Type B pancreatic cell (in vitro differentiated cells): ENCODE results near the gene C10orf143. TPM values are rescaled to one million over a fixed set of nuclear protein-coding genes. Genes with fewer than 3 reads are reported as not detected.

Source experiments
- DNase-seq: peaks from one replicate; pipeline ENCODE4 v3.0.0; 2021; ENCODE audit warnings: mixed read lengths; ENCODE audit not compliant: unreplicated experiment; ENCODE audit errors: extremely low spot score
- H3K27ac Mint-ChIP-seq: 2 replicates; pipeline ENCODE4 v1.8.0; 2021; ENCODE audit warnings: mild to moderate bottlenecking, mixed read lengths
- H3K27me3 Mint-ChIP-seq: 2 replicates; pipeline ENCODE4 v1.8.0; 2021; ENCODE audit warnings: mixed read lengths
- H3K36me3 Mint-ChIP-seq: 2 replicates; pipeline ENCODE4 v1.8.0; 2021; ENCODE audit warnings: mixed read lengths
- H3K4me1 Mint-ChIP-seq: one replicate; pipeline ENCODE4 v1.8.0; 2021; ENCODE audit warnings: mixed read lengths; ENCODE audit not compliant: unreplicated experiment
- H3K4me3 Mint-ChIP-seq: 2 replicates; pipeline ENCODE4 v1.8.0; 2021; ENCODE audit warnings: mild to moderate bottlenecking, mixed read lengths
- H3K9me3 Mint-ChIP-seq: 2 replicates; pipeline ENCODE4 v1.8.0; 2021; ENCODE audit warnings: mixed read lengths
- total RNA-seq: library from RNA; stranded (reverse); gene quantifications from 2 replicates; pipeline ENCODE4 v1.2.1, GENCODE V29; 2021; ENCODE audit warnings: low replicate concordance
- TF ChIP-seq, protein P1 (sequence below): fragments of 200-600 bp; sonication (generic); conservative IDR thresholded peaks from 2 replicates; pipeline ENCODE4 v1.5.0; 2021; ENCODE audit warnings: antibody characterized with exemption, mild to moderate bottlenecking

C10orf143 gene
- total RNA-seq, 1 donor from 2014 or later: 3.0 TPM

DNA sequence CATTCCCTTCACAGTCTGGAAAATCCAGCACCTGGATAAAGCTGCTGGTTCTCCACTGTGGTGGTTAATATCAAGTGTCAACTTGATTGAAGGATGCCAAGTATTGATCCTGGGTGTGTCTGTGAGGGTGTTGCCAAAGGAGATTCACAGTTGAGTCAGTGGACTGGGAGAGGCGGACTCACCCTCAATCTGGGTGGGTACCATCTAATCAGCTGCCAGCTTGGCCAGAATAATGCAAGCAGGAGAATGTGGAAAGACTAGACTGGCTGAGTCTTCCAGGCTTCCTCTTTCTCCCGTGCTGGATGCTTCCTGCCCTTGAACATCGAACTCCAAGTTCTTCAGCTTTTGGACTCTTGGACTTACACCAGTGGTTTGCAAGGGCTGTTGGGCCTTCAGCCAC, 48.4 kb downstream of the C10orf143 start:
- no peaks in the 10 kb centered on the region for H3K4me1 Mint-ChIP-seq
- no peaks in the 10 kb centered on the region for H3K9me3 Mint-ChIP-seq
- TF ChIP-seq, protein P1, sequence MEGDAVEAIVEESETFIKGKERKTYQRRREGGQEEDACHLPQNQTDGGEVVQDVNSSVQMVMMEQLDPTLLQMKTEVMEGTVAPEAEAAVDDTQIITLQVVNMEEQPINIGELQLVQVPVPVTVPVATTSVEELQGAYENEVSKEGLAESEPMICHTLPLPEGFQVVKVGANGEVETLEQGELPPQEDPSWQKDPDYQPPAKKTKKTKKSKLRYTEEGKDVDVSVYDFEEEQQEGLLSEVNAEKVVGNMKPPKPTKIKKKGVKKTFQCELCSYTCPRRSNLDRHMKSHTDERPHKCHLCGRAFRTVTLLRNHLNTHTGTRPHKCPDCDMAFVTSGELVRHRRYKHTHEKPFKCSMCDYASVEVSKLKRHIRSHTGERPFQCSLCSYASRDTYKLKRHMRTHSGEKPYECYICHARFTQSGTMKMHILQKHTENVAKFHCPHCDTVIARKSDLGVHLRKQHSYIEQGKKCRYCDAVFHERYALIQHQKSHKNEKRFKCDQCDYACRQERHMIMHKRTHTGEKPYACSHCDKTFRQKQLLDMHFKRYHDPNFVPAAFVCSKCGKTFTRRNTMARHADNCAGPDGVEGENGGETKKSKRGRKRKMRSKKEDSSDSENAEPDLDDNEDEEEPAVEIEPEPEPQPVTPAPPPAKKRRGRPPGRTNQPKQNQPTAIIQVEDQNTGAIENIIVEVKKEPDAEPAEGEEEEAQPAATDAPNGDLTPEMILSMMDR: no peak
- H3K36me3 Mint-ChIP-seq: no peaks in the 10 kb centered on the region
- no peak overlapping the region for H3K4me3 Mint-ChIP-seq
- DNase-seq: no peak
- no peak overlapping the region for H3K27ac Mint-ChIP-seq
- H3K27me3 Mint-ChIP-seq: peaks cover 7% of the 10 kb centered on the region

DNA sequence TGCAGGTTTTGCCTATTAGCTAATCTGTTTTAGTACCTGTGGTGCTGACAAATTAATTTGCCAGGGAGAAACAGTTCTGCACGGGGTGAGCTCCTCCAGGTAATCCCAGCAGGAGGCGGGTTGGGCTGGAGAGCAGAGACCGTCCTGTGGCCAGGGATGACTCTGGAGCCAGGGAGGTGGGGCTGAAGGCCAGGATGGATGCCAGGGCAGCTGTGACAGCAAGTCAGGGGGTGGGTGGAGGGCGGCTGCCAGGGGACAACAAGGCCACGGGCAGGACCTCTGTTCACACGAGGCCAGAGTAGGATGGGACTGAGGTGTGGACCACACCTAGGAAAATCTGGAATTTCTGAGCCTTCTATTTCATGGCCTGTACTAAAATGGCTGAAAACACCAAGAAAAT, 48.9 kb downstream of the C10orf143 start:
- no peak overlapping the region for H3K27ac Mint-ChIP-seq
- H3K9me3 Mint-ChIP-seq: no peaks in the 10 kb centered on the region
- H3K27me3 Mint-ChIP-seq: peaks cover 9% of the 10 kb centered on the region
- TF ChIP-seq, protein P1: no peak
- no peak overlapping the region for H3K4me3 Mint-ChIP-seq
- no peak for DNase-seq
- H3K36me3 Mint-ChIP-seq: no peaks in the 10 kb centered on the region
- no peaks in the 10 kb centered on the region for H3K4me1 Mint-ChIP-seq

DNA sequence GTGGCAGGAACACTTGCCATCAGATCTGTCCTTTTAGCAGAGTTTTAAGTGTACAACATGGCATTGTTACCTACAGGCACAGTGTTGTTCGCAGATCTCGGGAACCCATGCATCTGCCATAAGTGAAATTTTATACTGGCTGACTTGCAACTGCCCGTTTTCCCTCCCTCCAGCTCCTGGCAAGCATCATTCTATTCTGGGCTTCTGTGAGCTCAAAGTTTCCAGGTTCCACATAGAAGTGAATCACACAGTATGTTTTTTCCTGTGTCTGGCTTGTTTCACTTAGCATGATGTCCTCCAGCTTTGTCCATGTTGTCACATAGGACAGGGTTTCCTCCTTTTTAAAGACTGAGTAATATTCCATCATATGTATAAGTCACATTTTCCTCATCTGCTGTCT, 56.6 kb downstream of the C10orf143 start:
- TF ChIP-seq, protein P1: no peak
- DNase-seq: no peak
- no peak overlapping the region for H3K4me3 Mint-ChIP-seq
- peaks cover 5% of the 10 kb centered on the region for H3K9me3 Mint-ChIP-seq
- peaks cover 4% of the 10 kb centered on the region for H3K27me3 Mint-ChIP-seq
- no peaks in the 10 kb centered on the region for H3K36me3 Mint-ChIP-seq
- H3K4me1 Mint-ChIP-seq: no peaks in the 10 kb centered on the region
- no peak overlapping the region for H3K27ac Mint-ChIP-seq

DNA sequence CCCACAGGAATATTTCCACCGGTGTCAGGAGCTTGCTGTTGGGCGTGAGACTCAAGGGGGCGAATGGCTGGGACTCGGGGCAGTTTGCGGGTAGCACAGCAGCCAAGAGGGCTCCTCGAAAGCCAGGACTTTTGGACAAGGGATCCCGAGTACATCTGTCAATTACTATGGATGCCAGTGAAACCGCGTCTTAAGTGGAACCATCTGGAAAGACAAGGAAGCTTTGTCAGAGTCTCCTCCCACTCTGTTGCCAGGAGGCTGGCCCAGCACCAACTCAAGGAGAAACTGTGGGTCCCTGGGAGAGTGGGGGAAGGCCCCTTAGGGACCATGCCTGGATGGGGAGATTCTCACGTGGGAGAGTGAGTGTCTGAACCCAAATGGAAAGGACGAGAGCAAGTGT, 57.1 kb downstream of the C10orf143 start:
- Mint-ChIP-seq H3K4me3 (no peak overlapping the region), H3K9me3 (peaks cover 5% of the 10 kb centered on the region), H3K27me3 (peaks cover 4% of the 10 kb centered on the region), H3K36me3 (no peaks in the 10 kb centered on the region), H3K27ac (no peak overlapping the region), H3K4me1 (no peaks in the 10 kb centered on the region)
- DNase-seq: no peak
- TF ChIP-seq, protein P1: no peak

DNA sequence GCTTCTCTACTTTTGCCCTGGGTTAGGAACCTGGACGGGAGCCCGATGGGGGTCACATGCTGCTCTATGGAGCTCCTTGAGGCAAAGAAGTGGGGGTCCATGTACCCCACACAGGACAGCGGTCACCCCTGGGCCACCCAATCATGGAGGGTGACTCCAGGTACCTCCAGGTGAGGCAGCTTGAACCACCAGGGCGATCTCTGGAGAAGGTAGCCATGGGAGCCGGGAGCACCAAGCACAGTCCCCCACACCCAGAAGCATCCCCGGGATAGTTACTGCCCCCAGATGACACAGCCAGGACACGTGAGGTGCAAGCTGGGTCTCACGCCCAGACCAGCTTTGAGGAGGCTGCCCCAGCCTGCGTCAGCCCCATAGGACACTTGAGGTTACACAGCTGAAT, 58.4 kb downstream of the C10orf143 start:
- Mint-ChIP-seq H3K4me1 (no peaks in the 10 kb centered on the region), H3K9me3 (peaks cover 5% of the 10 kb centered on the region), H3K4me3 (no peak overlapping the region), H3K27ac (no peak overlapping the region), H3K36me3 (no peaks in the 10 kb centered on the region), H3K27me3 (peaks cover 8% of the 10 kb centered on the region)
- TF ChIP-seq, protein P1: no peak
- DNase-seq: no peak

DNA sequence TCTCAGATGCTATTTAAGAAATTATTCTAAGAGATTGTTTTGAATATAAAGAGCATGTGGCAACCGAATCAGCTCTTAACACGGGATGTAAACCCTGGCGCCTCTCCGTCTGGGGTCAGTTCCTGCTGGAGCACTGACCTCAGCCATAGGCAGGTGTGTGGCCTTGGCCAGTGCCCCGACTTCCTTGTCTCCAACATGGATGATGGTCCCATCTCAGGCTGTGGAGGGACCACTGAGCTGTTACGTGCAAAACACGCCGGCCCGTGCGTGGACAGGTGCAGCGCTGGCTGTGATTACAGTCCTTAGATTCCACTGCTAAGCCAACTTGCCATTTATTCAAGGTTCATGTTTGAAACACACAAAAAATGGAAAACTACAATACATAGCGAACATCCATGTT, 59.9 kb downstream of the C10orf143 start:
- Mint-ChIP-seq H3K4me3 (no peak overlapping the region), H3K36me3 (no peaks in the 10 kb centered on the region), H3K4me1 (no peaks in the 10 kb centered on the region), H3K27me3 (peaks cover 7% of the 10 kb centered on the region), H3K27ac (no peak overlapping the region), H3K9me3 (peaks cover 5% of the 10 kb centered on the region)
- TF ChIP-seq, protein P1: no peak
- DNase-seq: no peak
